Loucy (cell line): ENCODE data around the gene MTMR3.

Experiments
- H2AFZ ChIP-seq: fragments of 200-600 bp; sonication (generic); 2 replicates; pipeline ENCODE4 v1.6.0; 2016; ENCODE audit warnings: antibody characterized with exemption, mild to moderate bottlenecking, low read length, moderate library complexity
- H3F3A ChIP-seq: fragments of 200-600 bp; 2 replicates; pipeline ENCODE4 v1.6.0; 2016; ENCODE audit warnings: antibody characterized with exemption, low read depth, mild to moderate bottlenecking
- H3K27me3 ChIP-seq: fragments of 200-600 bp; sonication (generic); 2 replicates; pipeline ENCODE4 v1.6.1; 2014; ENCODE audit warnings: low read length, mild to moderate bottlenecking; ENCODE audit not compliant: insufficient read depth, poor library complexity, severe bottlenecking
- H3K36me3 ChIP-seq: fragments of 200-600 bp; sonication (generic); 2 replicates; pipeline ENCODE4 v1.6.1; 2016; ENCODE audit warnings: low read length; ENCODE audit not compliant: insufficient read depth
- H3K4me1 ChIP-seq: fragments of 200-600 bp; sonication (generic); 2 replicates; pipeline ENCODE4 v1.5.1; 2014; ENCODE audit warnings: low read length, mild to moderate bottlenecking; ENCODE audit not compliant: insufficient read depth, poor library complexity, severe bottlenecking
- H3K4me2 ChIP-seq: fragments of 200-600 bp; sonication (generic); 2 replicates; pipeline ENCODE4 v1.6.0; 2014; ENCODE audit warnings: antibody characterized with exemption, low read length, low read depth, mild to moderate bottlenecking; ENCODE audit not compliant: poor library complexity, severe bottlenecking
- H3K4me3 ChIP-seq: fragments of 200-600 bp; sonication (generic); 2 replicates; pipeline ENCODE4 v1.5.1; 2014; ENCODE audit warnings: low read length, mild to moderate bottlenecking, mixed read lengths; ENCODE audit not compliant: poor library complexity, severe bottlenecking
- H3K79me2 ChIP-seq: fragments of 200-600 bp; sonication (generic); 2 replicates; pipeline ENCODE4 v1.6.1; 2014; ENCODE audit warnings: low read length; ENCODE audit not compliant: insufficient read depth
- H3K9ac ChIP-seq: fragments of 200-600 bp; sonication (generic); 2 replicates; pipeline ENCODE4 v1.6.0; 2014; ENCODE audit warnings: mild to moderate bottlenecking, low read depth, low read length, moderate library complexity; ENCODE audit not compliant: poor library complexity, severe bottlenecking
- H3K9me2 ChIP-seq: fragments of 200-600 bp; sonication (generic); replicated peaks from 2 replicates; pipeline ENCODE4 v1.6.1; 2016; ENCODE audit warnings: low read depth, low read length, mixed read lengths
- H3K9me3 ChIP-seq: fragments of 200-600 bp; sonication (generic); 2 replicates; pipeline ENCODE4 v1.6.1; 2014; ENCODE audit warnings: mild to moderate bottlenecking, antibody characterized with exemption, low read length, low read depth; ENCODE audit not compliant: insufficient read depth
- H4K20me1 ChIP-seq: fragments of 200-600 bp; sonication (generic); 2 replicates; pipeline ENCODE4 v1.6.0; 2014; ENCODE audit warnings: antibody characterized with exemption, low read length, mild to moderate bottlenecking; ENCODE audit not compliant: insufficient read depth, poor library complexity, severe bottlenecking
- CTCF ChIP-seq: fragments of 200-600 bp; sonication (generic); conservative IDR thresholded peaks from 2 replicates; pipeline ENCODE4 v1.5.1; 2014; ENCODE audit warnings: mild to moderate bottlenecking, antibody characterized with exemption, low read length
- EZH2phosphoT487 ChIP-seq: fragments of 200-600 bp; IDR thresholded peaks from 2 replicates; pipeline ENCODE4 v1.6.1; 2018; ENCODE audit warnings: antibody characterized with exemption, mild to moderate bottlenecking, moderate library complexity, borderline replicate concordance

The MTMR3 gene

GRCh38 chr22:30045901-30046715, 163.1 kb downstream of the MTMR3 start:
- Histone ChIP-seq H3K36me3 (no peaks in the 10 kb centered on the region), H3K4me2 (no peak overlapping the region), H3K4me1 (peaks cover 27% of the 10 kb centered on the region), H3K79me2 (no peaks in the 10 kb centered on the region), H3K9me3 (no peaks in the 10 kb centered on the region), H3F3A (no peaks in the 10 kb centered on the region), H3K9me2 (no peaks in the 10 kb centered on the region), H4K20me1 (no peaks in the 10 kb centered on the region), H2AFZ (no peak overlapping the region), H3K4me3 (no peak overlapping the region), H3K9ac (no peak overlapping the region), H3K27me3 (no peaks in the 10 kb centered on the region)
- no peak for TF ChIP-seq CTCF
- TF ChIP-seq EZH2phosphoT487, result no peak

- no peaks in the 10 kb centered on the region for H3K9me3 ChIP-seq
- H4K20me1 ChIP-seq, result no peaks in the 10 kb centered on the region
- H3K4me1 ChIP-seq, result peaks cover 27% of the 10 kb centered on the region
- peak overlapping the region; percentile 83 for H2AFZ ChIP-seq
- no peaks in the 10 kb centered on the region for H3K27me3 ChIP-seq
- peak overlapping the region; percentile 64 for H3K4me2 ChIP-seq
- H3K4me3 ChIP-seq, result peak overlapping the region; percentile 49
- no peak for TF ChIP-seq EZH2phosphoT487
- no peak for TF ChIP-seq CTCF
- no peaks in the 10 kb centered on the region for H3K9me2 ChIP-seq
- no peak overlapping the region for H3K9ac ChIP-seq
- H3F3A ChIP-seq, result no peaks in the 10 kb centered on the region
- no peaks in the 10 kb centered on the region for H3K79me2 ChIP-seq
- H3K36me3 ChIP-seq, result no peaks in the 10 kb centered on the region
Observed at GRCh38 chr22:30046716-30047363, 163.9 kb downstream of the MTMR3 start.

- Histone ChIP-seq H3K27me3 (no peaks in the 10 kb centered on the region), H3K4me3 (peak overlapping the region; percentile 49), H3K4me1 (peaks cover 27% of the 10 kb centered on the region), H3K4me2 (peak overlapping the region; percentile 64), H3K36me3 (no peaks in the 10 kb centered on the region), H3K9me2 (no peaks in the 10 kb centered on the region), H2AFZ (peak overlapping the region; percentile 83), H4K20me1 (no peaks in the 10 kb centered on the region), H3K9ac (no peak overlapping the region), H3K9me3 (no peaks in the 10 kb centered on the region), H3K79me2 (no peaks in the 10 kb centered on the region), H3F3A (no peaks in the 10 kb centered on the region)
- TF ChIP-seq CTCF, result peak; percentile 51
- TF ChIP-seq EZH2phosphoT487, result no peak
Observed at GRCh38 chr22:30047364-30047738, 164.4 kb downstream of the MTMR3 start.
